IMR-90 (cell line): ENCODE results near the gene PTH. TPM values are rescaled to one million over a fixed set of nuclear protein-coding genes. Genes with fewer than 3 reads are reported as not detected.

Experiments
- ATAC-seq: fragments of 200-7000 bp; cut with Tn5 transposase; 2 replicates; pipeline ENCODE4 v1.9.1; 2020; ENCODE audit warnings: low read depth, mild to moderate bottlenecking, moderate library complexity
- BruUV-seq: library from RNA; stranded (reverse); fragments of 400-500 nt; replicated peaks from 2 replicates; lab custom pipeline; 2021; lab: Mats Ljungman, UMichigan
- CTCF ChIA-PET: fragments of 300-600 bp; formaldehyde crosslinking; extraction: SDS; loops from one replicate; lab custom pipeline; 2021; ENCODE audit warnings: antibody characterized with exemption; lab: Yijun Ruan, JAX
- POLR2A ChIA-PET: fragments of 300-600 bp; sonication (Branson Sonifier 250); formaldehyde crosslinking; loops from one replicate; lab custom pipeline; 2022; ENCODE audit warnings: antibody characterized with exemption; ENCODE audit not compliant: unreplicated experiment; lab: Charles Lee
- DNase-seq: peaks from one replicate; pipeline ENCODE4 v3.0.0; 2013
- H2AFZ ChIP-seq: replicated peaks from 2 replicates; pipeline ENCODE3; 2013; ENCODE audit warnings: low read length, mild to moderate bottlenecking; ENCODE audit not compliant: poor library complexity
- H2AK5ac ChIP-seq: 2 replicates; pipeline ENCODE4 v1.6.1; 2013; ENCODE audit warnings: low read depth, low read length, inconsistent platforms
- H2AK9ac ChIP-seq: replicated peaks from 2 replicates; pipeline ENCODE3; 2013; ENCODE audit warnings: mild to moderate bottlenecking, low read depth, low read length, moderate library complexity; ENCODE audit not compliant: poor library complexity
- H2BK120ac ChIP-seq: 2 replicates; pipeline ENCODE4 v1.6.1; 2013; ENCODE audit warnings: low read depth, low read length, inconsistent platforms
- H2BK15ac ChIP-seq: 3 replicates; pipeline ENCODE4 v1.6.1; 2013; ENCODE audit warnings: low read depth, low read length, inconsistent platforms
- H2BK20ac ChIP-seq: 2 replicates; pipeline ENCODE4 v1.6.1; 2013; ENCODE audit warnings: low read depth, mild to moderate bottlenecking, inconsistent platforms, low read length, moderate library complexity
- H2BK5ac ChIP-seq: 2 replicates; pipeline ENCODE4 v1.6.1; 2013; ENCODE audit warnings: mild to moderate bottlenecking, low read depth, low read length, inconsistent platforms; ENCODE audit not compliant: poor library complexity, severe bottlenecking
- H3K14ac ChIP-seq: replicated peaks from 2 replicates; pipeline ENCODE4 v1.6.1; 2013; ENCODE audit warnings: low read depth, low read length, inconsistent platforms
- H3K18ac ChIP-seq: 2 replicates; pipeline ENCODE4 v1.6.1; 2013; ENCODE audit warnings: low read depth, low read length, control low read depth
- H3K23ac ChIP-seq: 2 replicates; pipeline ENCODE4 v1.6.1; 2013; ENCODE audit warnings: low read depth, low read length, inconsistent platforms
- H3K27ac ChIP-seq: 2 replicates; pipeline ENCODE4 v1.5.1; 2013; ENCODE audit warnings: mild to moderate bottlenecking, control low read depth, low read length; ENCODE audit not compliant: insufficient read depth
- H3K27me3 ChIP-seq: 2 replicates; pipeline ENCODE4 v1.6.1; 2013; ENCODE audit warnings: low read length; ENCODE audit not compliant: control insufficient read depth, insufficient read depth
- H3K36me3 ChIP-seq: 2 replicates; pipeline ENCODE4 v1.6.1; 2013; ENCODE audit warnings: low read length, mixed read lengths; ENCODE audit not compliant: control insufficient read depth, insufficient read depth
- H3K4ac ChIP-seq: 2 replicates; pipeline ENCODE4 v1.6.1; 2013; ENCODE audit warnings: low read depth, low read length, inconsistent platforms
- H3K4me1 ChIP-seq: 2 replicates; pipeline ENCODE4 v1.6.1; 2013; ENCODE audit warnings: low read length, mixed read lengths; ENCODE audit not compliant: control insufficient read depth, insufficient read depth
- H3K4me2 ChIP-seq: 2 replicates; pipeline ENCODE4 v1.6.1; 2013; ENCODE audit warnings: low read depth, mild to moderate bottlenecking, control low read depth, low read length, moderate library complexity
- H3K4me3 ChIP-seq: 2 replicates; pipeline ENCODE4 v1.5.1; 2013; ENCODE audit warnings: low read depth, mild to moderate bottlenecking, control low read depth, low read length, moderate library complexity; ENCODE audit not compliant: insufficient read depth
- H3K56ac ChIP-seq: 2 replicates; pipeline ENCODE4 v1.6.1; 2013; ENCODE audit warnings: low read length, inconsistent platforms; ENCODE audit not compliant: insufficient read depth; ENCODE audit errors: extremely low read depth
- H3K79me1 ChIP-seq, 2 experiments: 2 replicates each; pipeline ENCODE4 v1.6.1; 2013; ENCODE audit warnings: low read length in 2 of 2, inconsistent platforms in 1 of 2, low read depth in 1 of 2
- H3K9ac ChIP-seq: 2 replicates; pipeline ENCODE4 v1.6.1; 2013; ENCODE audit warnings: low read depth, low read length, control low read depth
- H3K9me1 ChIP-seq: 2 replicates; pipeline ENCODE4 v1.6.1; 2013; ENCODE audit warnings: low read length, inconsistent platforms; ENCODE audit not compliant: insufficient read depth
- H3K9me3 ChIP-seq: 2 replicates; pipeline ENCODE4 v1.6.1; 2013; ENCODE audit warnings: low read length; ENCODE audit not compliant: control insufficient read depth, insufficient read depth
- H4K20me1 ChIP-seq: 2 replicates; pipeline ENCODE4 v1.6.1; 2013; ENCODE audit warnings: low read length, inconsistent platforms; ENCODE audit not compliant: insufficient read depth
- H4K5ac ChIP-seq: 2 replicates; pipeline ENCODE4 v1.6.1; 2013; ENCODE audit warnings: mild to moderate bottlenecking, low read depth, low read length, control low read depth
- H4K8ac ChIP-seq, 2 experiments: 2 replicates each; pipeline ENCODE4 v1.6.1; 2013; ENCODE audit warnings: low read depth in 2 of 2, low read length in 2 of 2, control low read depth in 1 of 2, inconsistent platforms in 1 of 2
- H4K91ac ChIP-seq: 2 replicates; pipeline ENCODE4 v1.6.1; 2013; ENCODE audit warnings: low read depth, low read length, inconsistent platforms; ENCODE audit not compliant: insufficient read depth
- CHD1 ChIP-seq: IDR thresholded peaks from 2 replicates; pipeline ENCODE4 v1.6.1; 2012; ENCODE audit warnings: low read depth, low read length, improper control_type of control experiment
- MAZ ChIP-seq: IDR thresholded peaks from 2 replicates; pipeline ENCODE4 v1.6.1; 2012; ENCODE audit warnings: low read depth, mild to moderate bottlenecking, low read length, improper control_type of control experiment, moderate library complexity, borderline replicate concordance
- NFE2L2 ChIP-seq: fragments of 150-350 bp; IDR thresholded peaks from 2 replicates; pipeline ENCODE4 v1.6.1; 2016; ENCODE audit warnings: low read depth, mild to moderate bottlenecking, low read length
- POLR2A ChIP-seq: IDR thresholded peaks from 2 replicates; pipeline ENCODE4 v1.6.1; 2012; ENCODE audit warnings: mild to moderate bottlenecking, low read depth, low read length
- RCOR1 ChIP-seq: IDR thresholded peaks from 2 replicates; pipeline ENCODE4 v1.6.1; 2012; ENCODE audit warnings: mild to moderate bottlenecking, low read length, improper control_type of control experiment; ENCODE audit not compliant: insufficient replicate concordance
- RFX5 ChIP-seq: IDR thresholded peaks from 2 replicates; pipeline ENCODE4 v1.8.0; 2012; ENCODE audit warnings: low read depth, mild to moderate bottlenecking, low read length, moderate library complexity
- WGBS, 2 experiments: methylation state at CpG; one replicate each; pipeline versions ENCODE4 v1.1.5 to v1.1.7; 2013; ENCODE audit warnings: missing lambda C conversion rate in 2 of 2; ENCODE audit not compliant: insufficient read length in 1 of 2; ENCODE audit errors: extremely low coverage in 2 of 2; 5-methylcytosine and 5-hydroxymethylcytosine counted together
- dilution Hi-C: fragments of 300-500 bp; cut with HindIII; formaldehyde crosslinking; loops from one replicate; pipeline ENCODE4 v1.14.3; 2018; ENCODE audit warnings: low sequenced_read_pairs; ENCODE audit not compliant: unreplicated experiment
- in situ Hi-C: fragments of 300-500 bp; cut with MboI; formaldehyde crosslinking; loops from 3 replicates; pipeline ENCODE4 v1.14.3; 2019; ENCODE audit warnings: low sequenced_read_pairs, inconsistent platforms, mixed read lengths
- intact Hi-C: fragments of 100-400 bp; cut with micrococcal nuclease; formaldehyde crosslinking; loops from 2 replicates; pipeline ENCODE4 v1.10.0; 2022
- polyA plus RNA-seq, 3 experiments: library from polyadenylated mRNA; depleted of rRNA; stranded (reverse); fragments of >200 nt; gene quantifications; 2 replicates each; pipeline ENCODE4 v1.2.3, GENCODE V29; 2012; ENCODE audit warnings: low replicate concordance in 1 of 3
- total RNA-seq: library from RNA; depleted of rRNA; stranded (reverse); fragments of >200 nt; gene quantifications from 2 replicates; pipeline ENCODE4 v1.2.3, GENCODE V29; 2012
- TF ChIP-seq, protein P1 (sequence below): fragments of 150-350 bp; IDR thresholded peaks from 2 replicates; pipeline ENCODE4 v1.6.1; 2016; ENCODE audit warnings: low read depth, mild to moderate bottlenecking, low read length, moderate library complexity, borderline replicate concordance

Gene PTH
- total and polyA plus RNA-seq, 2 of the 4 experiments (the other 2 are of a cell fraction), result not detected

DNA sequence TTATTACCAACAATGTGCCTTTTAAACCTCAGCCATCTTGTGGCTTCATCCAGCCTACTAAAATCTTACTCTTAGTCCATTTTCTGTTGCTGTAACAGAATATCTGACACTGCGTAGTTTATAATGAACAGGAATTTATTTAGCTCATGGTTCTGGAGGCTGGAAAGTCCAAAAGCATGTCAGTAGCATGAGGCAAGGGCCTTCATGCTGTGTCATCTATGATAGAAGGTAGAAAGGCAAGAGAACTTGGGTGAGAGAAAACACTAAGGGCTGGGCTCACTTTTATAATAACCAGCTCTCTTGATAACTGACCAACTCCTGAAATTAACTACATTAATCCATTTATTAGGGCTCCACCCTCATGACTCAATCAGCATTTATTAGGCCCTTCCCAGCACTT lies 46.3 kb downstream of the PTH start:
- intact Hi-C loops, result loop anchor here (1.0 kb wide), 1 partner anchor 92 kb away; no protein-coding TSS in a partner anchor
- Histone ChIP-seq H3K27ac (no peak overlapping the region), H4K5ac (no peak overlapping the region), H3K14ac (no peak overlapping the region), H3K18ac (no peak overlapping the region), H2BK20ac (no peak overlapping the region), H3K9me3 (no peaks in the 10 kb centered on the region), H3K56ac (no peak overlapping the region), H2AK9ac (no peak overlapping the region), H3K9me1 (0 out of 2 replicates have a peak, but pooled peaks cover 2% of the 10 kb centered on the region), H4K8ac (0 out of 4 replicates have a peak overlapping the region, but pooled peaks of 1 of the 2 experiments have one; percentile 5), H2AK5ac (no peak overlapping the region), H4K91ac (no peak overlapping the region), H3K36me3 (0 out of 2 replicates have a peak, but pooled peaks cover 1% of the 10 kb centered on the region), H3K9ac (no peak overlapping the region), H3K4me3 (no peak overlapping the region), H2BK5ac (no peak overlapping the region), H3K4ac (no peak overlapping the region), H3K4me1 (peaks cover 2% of the 10 kb centered on the region), H3K79me1 (peaks cover 17 to 46% of the 10 kb centered on the region in 2 experiments), H2BK120ac (no peak overlapping the region), H4K20me1 (peaks cover 6% of the 10 kb centered on the region; the same call in 1 of the 2 replicates), H3K27me3 (no peaks in the 10 kb centered on the region), H3K23ac (no peak overlapping the region), H2AFZ (no peak overlapping the region), H2BK15ac (no peak overlapping the region), H3K4me2 (no peak overlapping the region)
- POLR2A ChIA-PET, result interaction anchor here (0.6 kb wide), 1 partner anchor 13 kb away, joined by 5 read pairs; the partner anchor contains the start of gene BTBD10
- dilution Hi-C loops, result no loop called here
- DNase-seq (no peak), ATAC-seq (no peak)
- BruUV-seq, result no TSS peak
- no peak for TF ChIP-seq CHD1
- TF ChIP-seq, protein P1, sequence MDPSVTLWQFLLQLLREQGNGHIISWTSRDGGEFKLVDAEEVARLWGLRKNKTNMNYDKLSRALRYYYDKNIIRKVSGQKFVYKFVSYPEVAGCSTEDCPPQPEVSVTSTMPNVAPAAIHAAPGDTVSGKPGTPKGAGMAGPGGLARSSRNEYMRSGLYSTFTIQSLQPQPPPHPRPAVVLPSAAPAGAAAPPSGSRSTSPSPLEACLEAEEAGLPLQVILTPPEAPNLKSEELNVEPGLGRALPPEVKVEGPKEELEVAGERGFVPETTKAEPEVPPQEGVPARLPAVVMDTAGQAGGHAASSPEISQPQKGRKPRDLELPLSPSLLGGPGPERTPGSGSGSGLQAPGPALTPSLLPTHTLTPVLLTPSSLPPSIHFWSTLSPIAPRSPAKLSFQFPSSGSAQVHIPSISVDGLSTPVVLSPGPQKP, result no peak
- TF ChIP-seq NFE2L2, result no peak
- TF ChIP-seq RFX5, result no peak
- no peak for TF ChIP-seq POLR2A
- no peak for TF ChIP-seq RCOR1
- no peak for TF ChIP-seq MAZ
- no CpG with 5 or more reads among the region's 1 CpG for WGBS, 2 experiments
- in situ Hi-C loops, result no loop called here
- CTCF ChIA-PET, result no interaction called here
